ENCODE data around the gene SMTNL2.

SMTNL2 gene

GRCh38 chr17:4542003-4542725 is 42.2 kb upstream of the SMTNL2 start:
- no peak for DNase-seq (ENCODE audit: low spot score)
- no peak for TF ChIP-seq CTCF (IDR thresholded peaks at IDR 0.05)
- Histone ChIP-seq H3K4me3 (no peak overlapping the region), H3K27ac (peak overlapping the region in 1 of 2 donors; percentile 13)

GRCh38 chr17:4542726-4543191 is 41.6 kb upstream of the SMTNL2 start:
- no peak overlapping the region for H3K4me3 ChIP-seq
- no peak overlapping the region for H3K27ac ChIP-seq
- no peak for TF ChIP-seq CTCF (IDR thresholded peaks at IDR 0.05)
- no peak for DNase-seq (ENCODE audit: low spot score)

GRCh38 chr17:4543557-4544026 is 40.7 kb upstream of the SMTNL2 start:
- no peak for TF ChIP-seq CTCF (IDR thresholded peaks at IDR 0.05)
- no peak overlapping the region for H3K27ac ChIP-seq
- H3K4me3 ChIP-seq = no peak overlapping the region
- DNase-seq (ENCODE audit: low spot score) = no peak

- Histone ChIP-seq H3K27ac (no peak overlapping the region), H3K4me3 (no peak overlapping the region)
- TF ChIP-seq CTCF (IDR thresholded peaks at IDR 0.05) = no peak
- no peak for DNase-seq (ENCODE audit: low spot score)
Measured at GRCh38 chr17:4544135-4544950, 40.0 kb upstream of the SMTNL2 start.

GRCh38 chr17:4544951-4545216 is 39.4 kb upstream of the SMTNL2 start:
- H3K4me3 ChIP-seq = no peak overlapping the region
- no peak overlapping the region for H3K27ac ChIP-seq
- no peak for DNase-seq (ENCODE audit: low spot score)
- TF ChIP-seq CTCF (IDR thresholded peaks at IDR 0.05) = no peak

GRCh38 chr17:4545217-4545951 is 38.9 kb upstream of the SMTNL2 start:
- Histone ChIP-seq H3K4me3 (no peak overlapping the region), H3K27ac (no peak overlapping the region)
- DNase-seq (ENCODE audit: low spot score) = peak; percentile 68
- TF ChIP-seq CTCF (IDR thresholded peaks at IDR 0.05) = no peak

Measured in coronary artery (tissue), 2 donors.